ENCODE results near the gene SLC7A1.

The SLC7A1 gene

GRCh38 chr13:29507356-29507755 is 88.1 kb downstream of the SLC7A1 start:
- peak; percentile 46 for DNase-seq

- DNase-seq: no peak
Measured at GRCh38 chr13:29505950-29506349, 89.5 kb downstream of the SLC7A1 start.

- no peak for DNase-seq
Measured at GRCh38 chr13:29505511-29505910, 90.0 kb downstream of the SLC7A1 start.

- no peak for DNase-seq
Measured at GRCh38 chr13:29504691-29505090, 90.8 kb downstream of the SLC7A1 start.

- no peak for DNase-seq
Measured at GRCh38 chr13:29503041-29503837, 92.2 kb downstream of the SLC7A1 start.

GRCh38 chr13:29502391-29503008 is 93.0 kb downstream of the SLC7A1 start:
- no peak for DNase-seq

- no peak for DNase-seq
Measured at GRCh38 chr13:29501674-29502073, 93.8 kb downstream of the SLC7A1 start.

- no peak for DNase-seq
Measured at GRCh38 chr13:29500386-29500785, 95.1 kb downstream of the SLC7A1 start.

GRCh38 chr13:29499506-29500165 is 95.9 kb downstream of the SLC7A1 start:
- DNase-seq: no peak

- no peak for DNase-seq
Measured at GRCh38 chr13:29498426-29499040, 97.0 kb downstream of the SLC7A1 start.

GRCh38 chr13:29497137-29497654 is 98.3 kb downstream of the SLC7A1 start:
- DNase-seq: peak; percentile 10

- DNase-seq: no peak
Measured at GRCh38 chr13:29496241-29496712, 99.2 kb downstream of the SLC7A1 start.

GRCh38 chr13:29494520-29494919 is 101.0 kb downstream of the SLC7A1 start:
- DNase-seq: no peak

GRCh38 chr13:29493796-29494195 is 101.7 kb downstream of the SLC7A1 start:
- DNase-seq: no peak

- DNase-seq: no peak
Measured at GRCh38 chr13:29491248-29491647, 104.2 kb downstream of the SLC7A1 start.

GRCh38 chr13:29490561-29490885 is 105.0 kb downstream of the SLC7A1 start:
- no peak for DNase-seq

- no peak for DNase-seq
Measured at GRCh38 chr13:29489650-29490560, 105.6 kb downstream of the SLC7A1 start.

GRCh38 chr13:29487466-29488454 is 107.7 kb downstream of the SLC7A1 start:
- DNase-seq: no peak

GRCh38 chr13:29486551-29486950 is 108.9 kb downstream of the SLC7A1 start:
- DNase-seq: no peak

- DNase-seq: no peak
Measured at GRCh38 chr13:29484796-29485195, 110.7 kb downstream of the SLC7A1 start.

GRCh38 chr13:29484236-29484635 is 111.3 kb downstream of the SLC7A1 start:
- DNase-seq: no peak

Measured in NCI-H1694 treated with DMSO at 0.1 percent for 48 hours (cell line).